Mucosa of rectum (tissue), 2 donors: Measurements from ENCODE around the gene OPHN1.

Experiments
- H3K27ac ChIP-seq, 2 donors: one replicate each; pipeline ENCODE4 v1.7.0; 2013; ENCODE audit warnings: inconsistent platforms in 2 of 2, low read depth in 2 of 2, low read length in 2 of 2
- H3K27me3 ChIP-seq, 2 donors: one replicate each; pipeline ENCODE4 v1.7.0; 2013; ENCODE audit warnings: low read length in 2 of 2; ENCODE audit not compliant: control insufficient read depth in 2 of 2, insufficient read depth in 2 of 2
- H3K36me3 ChIP-seq, 2 donors: one replicate each; pipeline ENCODE4 v1.7.0; 2013; ENCODE audit warnings: low read length in 2 of 2; ENCODE audit not compliant: control insufficient read depth in 2 of 2, insufficient read depth in 2 of 2
- H3K4me1 ChIP-seq, 2 donors: one replicate each; pipeline ENCODE4 v1.7.0; 2013; ENCODE audit warnings: low read length in 2 of 2, mild to moderate bottlenecking in 1 of 2; ENCODE audit not compliant: control insufficient read depth in 2 of 2, insufficient read depth in 2 of 2
- H3K4me3 ChIP-seq, 2 donors: one replicate each; pipeline ENCODE4 v1.7.0; 2013; ENCODE audit warnings: low read length in 2 of 2
- H3K9ac ChIP-seq, 2 donors: one replicate each; pipeline ENCODE4 v1.7.0; 2013; ENCODE audit warnings: low read length in 2 of 2, low read depth in 1 of 2, mild to moderate bottlenecking in 1 of 2
- H3K9me3 ChIP-seq, 2 donors: one replicate each; pipeline ENCODE4 v1.7.0; 2013; ENCODE audit warnings: low read length in 2 of 2; ENCODE audit not compliant: control insufficient read depth in 2 of 2
- donor health status: healthy.
- donor health status: Normal muscosa, but diverticular disease.

Gene OPHN1, protein sequence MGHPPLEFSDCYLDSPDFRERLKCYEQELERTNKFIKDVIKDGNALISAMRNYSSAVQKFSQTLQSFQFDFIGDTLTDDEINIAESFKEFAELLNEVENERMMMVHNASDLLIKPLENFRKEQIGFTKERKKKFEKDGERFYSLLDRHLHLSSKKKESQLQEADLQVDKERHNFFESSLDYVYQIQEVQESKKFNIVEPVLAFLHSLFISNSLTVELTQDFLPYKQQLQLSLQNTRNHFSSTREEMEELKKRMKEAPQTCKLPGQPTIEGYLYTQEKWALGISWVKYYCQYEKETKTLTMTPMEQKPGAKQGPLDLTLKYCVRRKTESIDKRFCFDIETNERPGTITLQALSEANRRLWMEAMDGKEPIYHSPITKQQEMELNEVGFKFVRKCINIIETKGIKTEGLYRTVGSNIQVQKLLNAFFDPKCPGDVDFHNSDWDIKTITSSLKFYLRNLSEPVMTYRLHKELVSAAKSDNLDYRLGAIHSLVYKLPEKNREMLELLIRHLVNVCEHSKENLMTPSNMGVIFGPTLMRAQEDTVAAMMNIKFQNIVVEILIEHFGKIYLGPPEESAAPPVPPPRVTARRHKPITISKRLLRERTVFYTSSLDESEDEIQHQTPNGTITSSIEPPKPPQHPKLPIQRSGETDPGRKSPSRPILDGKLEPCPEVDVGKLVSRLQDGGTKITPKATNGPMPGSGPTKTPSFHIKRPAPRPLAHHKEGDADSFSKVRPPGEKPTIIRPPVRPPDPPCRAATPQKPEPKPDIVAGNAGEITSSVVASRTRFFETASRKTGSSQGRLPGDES

GRCh38 chrX:68433155-68433980 lies at the start of gene OPHN1:
OPHN1 (minus strand) TSS chrX:68433495; CDS start chrX:68433020, 475 bp downstream.
- Histone ChIP-seq H3K4me1 (peaks cover 0 to 2% of the 10 kb centered on the region in 2 donors), H3K27ac (peak within 1 kb of the TSS; percentile 79 to 83), H3K27me3 (peaks cover 2% of the 10 kb centered on the region in 2 donors), H3K36me3 (no peaks in the 10 kb centered on the region), H3K4me3 (peak within 1 kb of the TSS; percentile 75 to 78), H3K9me3 (no peaks in the 10 kb centered on the region), H3K9ac (peak within 1 kb of the TSS; percentile 70 to 76)

- no peak overlapping the region for H3K27ac ChIP-seq
- no peaks in the 10 kb centered on the region for H3K36me3 ChIP-seq
- no peaks in the 10 kb centered on the region for H3K4me1 ChIP-seq
Measured at GRCh38 chrX:68480969-68481368, 47.7 kb upstream of the OPHN1 start.

GRCh38 chrX:68464796-68465195 lies 31.5 kb upstream of the OPHN1 start:
- peaks cover 0 to 4% of the 10 kb centered on the region in 2 donors for H3K27me3 ChIP-seq
- H3K36me3 ChIP-seq, result no peaks in the 10 kb centered on the region
- H3K4me1 ChIP-seq, result no peaks in the 10 kb centered on the region
- no peak overlapping the region for H3K27ac ChIP-seq
- no peaks in the 10 kb centered on the region for H3K9me3 ChIP-seq
- no peak overlapping the region for H3K4me3 ChIP-seq
- no peak overlapping the region for H3K9ac ChIP-seq

More at GRCh38 chrX:68480969-68481368, 47.7 kb upstream of the OPHN1 start:
- Histone ChIP-seq H3K27me3 (no peaks in the 10 kb centered on the region), H3K9me3 (no peaks in the 10 kb centered on the region), H3K9ac (no peak overlapping the region), H3K4me3 (no peak overlapping the region)

DNA sequence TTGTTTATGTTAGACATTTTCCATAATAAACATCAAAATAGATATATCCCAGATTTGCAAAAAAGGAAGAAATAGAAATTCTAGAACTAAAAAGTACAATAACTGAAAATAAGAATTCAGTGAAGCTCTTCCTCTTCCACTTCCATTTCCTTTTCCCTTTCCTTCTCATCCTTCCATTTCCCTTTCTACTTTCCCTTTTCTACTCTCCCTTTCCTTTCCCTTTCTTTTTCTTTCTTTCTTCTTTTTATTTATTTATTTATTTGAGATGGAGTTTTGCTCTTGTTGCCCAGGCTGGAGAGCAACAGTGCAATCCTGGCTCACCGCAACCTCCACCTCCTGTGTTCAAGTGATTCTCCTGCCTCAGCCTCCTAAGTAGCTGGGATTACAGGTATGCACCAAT lies 30.6 kb upstream of the OPHN1 start:
- no peak overlapping the region for H3K9ac ChIP-seq
- H3K4me1 ChIP-seq, result no peaks in the 10 kb centered on the region
- no peaks in the 10 kb centered on the region for H3K9me3 ChIP-seq
- H3K27me3 ChIP-seq, result peaks cover 0 to 4% of the 10 kb centered on the region in 2 donors
- H3K36me3 ChIP-seq, result no peaks in the 10 kb centered on the region
- no peak overlapping the region for H3K27ac ChIP-seq
- H3K4me3 ChIP-seq, result no peak overlapping the region

GRCh38 chrX:68462653-68463052 lies 29.4 kb upstream of the OPHN1 start:
- no peak overlapping the region for H3K9ac ChIP-seq
- H3K36me3 ChIP-seq, result no peaks in the 10 kb centered on the region
- no peaks in the 10 kb centered on the region for H3K9me3 ChIP-seq
- H3K27me3 ChIP-seq, result peaks cover 0 to 4% of the 10 kb centered on the region in 2 donors
- no peak overlapping the region for H3K4me3 ChIP-seq
- H3K27ac ChIP-seq, result no peak overlapping the region
- H3K4me1 ChIP-seq, result no peaks in the 10 kb centered on the region

DNA sequence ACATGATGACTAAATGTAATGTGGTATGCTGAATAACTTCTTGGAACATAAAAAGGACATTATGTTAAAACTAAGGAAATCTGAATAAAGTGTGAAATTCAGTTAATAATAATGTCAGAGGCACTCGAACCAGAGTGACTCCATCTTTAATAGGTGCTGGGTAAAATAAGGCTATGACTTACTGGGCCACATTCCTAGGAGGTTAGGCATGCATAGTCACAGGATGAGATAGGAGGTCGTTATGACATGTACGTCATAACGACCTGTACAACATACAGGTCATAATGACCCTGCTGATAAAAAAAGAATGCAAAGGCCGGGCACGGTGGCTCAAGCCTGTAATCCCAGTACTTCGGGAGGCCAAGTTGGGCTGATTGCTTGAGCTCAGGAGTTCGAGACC lies 28.9 kb upstream of the OPHN1 start:
- H3K9me3 ChIP-seq, result no peaks in the 10 kb centered on the region
- H3K27ac ChIP-seq, result no peak overlapping the region
- H3K4me3 ChIP-seq, result no peak overlapping the region
- H3K9ac ChIP-seq, result no peak overlapping the region
- no peaks in the 10 kb centered on the region for H3K36me3 ChIP-seq
- H3K27me3 ChIP-seq, result peaks cover 0 to 4% of the 10 kb centered on the region in 2 donors
- no peaks in the 10 kb centered on the region for H3K4me1 ChIP-seq

DNA sequence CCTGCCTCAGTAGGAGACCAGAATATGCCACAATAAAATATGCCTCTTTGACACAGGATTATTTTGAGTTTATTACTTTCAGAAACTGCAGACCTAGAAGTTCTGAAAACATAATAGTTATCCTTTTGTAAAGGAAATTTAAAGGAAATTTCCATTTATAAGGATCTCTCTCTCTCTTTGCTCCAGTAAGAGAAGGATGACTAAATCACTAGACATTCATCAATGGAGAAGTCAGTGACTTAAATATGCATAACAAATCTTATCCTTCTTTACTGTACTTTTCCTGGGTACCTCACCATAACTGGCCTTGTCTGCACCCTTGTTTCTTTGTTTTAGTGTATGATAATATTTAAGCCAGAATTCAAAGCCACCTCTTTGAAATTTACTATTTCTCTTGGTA lies 28.3 kb upstream of the OPHN1 start:
- Histone ChIP-seq H3K4me3 (no peak overlapping the region), H3K9me3 (no peaks in the 10 kb centered on the region), H3K9ac (no peak overlapping the region), H3K27ac (no peak overlapping the region), H3K4me1 (no peaks in the 10 kb centered on the region), H3K36me3 (no peaks in the 10 kb centered on the region), H3K27me3 (peaks cover 0 to 3% of the 10 kb centered on the region in 2 donors)

- no peaks in the 10 kb centered on the region for H3K4me1 ChIP-seq
- no peaks in the 10 kb centered on the region for H3K36me3 ChIP-seq
- H3K9ac ChIP-seq, result no peak overlapping the region
- H3K9me3 ChIP-seq, result no peaks in the 10 kb centered on the region
- H3K27me3 ChIP-seq, result peaks cover 0 to 3% of the 10 kb centered on the region in 2 donors
- H3K4me3 ChIP-seq, result no peak overlapping the region
- H3K27ac ChIP-seq, result no peak overlapping the region
Measured at GRCh38 chrX:68461093-68461492, 27.8 kb upstream of the OPHN1 start.

- Histone ChIP-seq H3K9me3 (no peaks in the 10 kb centered on the region), H3K27ac (no peak overlapping the region), H3K27me3 (no peaks in the 10 kb centered on the region), H3K4me3 (no peak overlapping the region), H3K4me1 (no peaks in the 10 kb centered on the region), H3K9ac (no peak overlapping the region), H3K36me3 (no peaks in the 10 kb centered on the region)
Measured at GRCh38 chrX:68455151-68455510, 21.8 kb upstream of the OPHN1 start.
